ENCODE data around the gene MIPEP.
A peak's percentile ranks its signal among the peaks of the same experiment; 100 is the strongest.
"Not testable (repeated sequence)": the region's sequence is repeated elsewhere in the genome, so short reads cannot be mapped to it uniquely, and the experiment has no call there.

The MIPEP gene

GRCh38 chr13:23749288-23749873, 139.8 kb downstream of the MIPEP start:
- DNase-seq (ENCODE audit: low spot score) = no peak

GRCh38 chr13:23748109-23748990, 140.8 kb downstream of the MIPEP start:
- no peak for DNase-seq (ENCODE audit: low spot score)

- not testable (repeated sequence) for DNase-seq (ENCODE audit: low spot score)
Measured at GRCh38 chr13:23746141-23746540, 143.1 kb downstream of the MIPEP start.

DNA sequence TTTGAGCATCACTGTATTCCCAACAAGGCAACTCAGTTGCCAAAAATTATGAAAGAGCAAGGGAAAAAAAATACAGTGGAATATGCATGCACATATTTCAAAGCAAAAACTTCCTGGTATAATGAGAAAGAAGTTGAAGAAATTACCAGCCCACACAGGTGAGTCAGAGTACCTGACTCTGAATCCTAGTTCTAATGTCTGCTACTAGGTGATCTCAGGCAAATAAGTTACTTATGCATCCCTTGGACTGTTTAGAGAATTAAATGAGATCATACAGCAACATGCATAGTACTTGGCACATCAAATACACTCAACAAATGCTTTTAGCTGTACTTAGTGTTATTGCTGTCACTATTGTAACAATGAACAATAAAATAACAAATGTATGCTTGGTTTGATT, 144.9 kb downstream of the MIPEP start:
- no peak for DNase-seq (ENCODE audit: low spot score)

- no peak for DNase-seq (ENCODE audit: low spot score)
Measured at GRCh38 chr13:23743278-23744076, 145.7 kb downstream of the MIPEP start.

DNA sequence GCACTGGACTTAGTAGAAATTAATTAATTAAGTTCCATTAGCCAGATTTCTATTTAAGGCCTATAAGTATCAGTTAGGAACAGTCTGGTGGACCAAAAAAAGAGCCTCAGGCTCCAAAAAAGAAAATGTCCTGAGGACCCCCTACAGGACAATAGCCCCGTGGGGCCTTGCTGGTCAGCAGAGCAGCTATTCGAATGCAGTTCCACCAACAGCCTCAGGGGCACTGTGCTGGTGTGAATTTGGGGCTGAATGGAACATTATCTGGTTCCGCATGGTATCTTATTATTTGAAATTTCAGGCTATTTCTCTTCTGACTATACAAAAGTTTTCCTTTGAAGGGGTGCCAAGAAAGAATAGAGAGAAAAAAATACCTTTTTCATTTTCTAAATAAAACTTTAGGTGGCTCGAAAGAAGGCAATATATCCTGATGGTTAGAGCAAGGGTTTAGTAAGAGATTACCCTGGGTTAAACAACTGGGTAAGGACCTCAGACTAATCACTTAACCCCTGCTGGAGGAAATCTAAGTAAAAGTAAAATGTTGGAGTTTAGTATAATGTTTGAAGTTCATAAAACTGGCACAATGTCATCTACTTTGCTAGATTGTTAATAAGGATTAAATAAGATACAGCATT, 147.2 kb downstream of the MIPEP start:
- peak; percentile 16 for DNase-seq (ENCODE audit: low spot score)

- no peak for DNase-seq (ENCODE audit: low spot score)
Measured at GRCh38 chr13:23740002-23740401, 149.2 kb downstream of the MIPEP start.

- DNase-seq (ENCODE audit: low spot score) = no peak
Measured at GRCh38 chr13:23739596-23739995, 149.6 kb downstream of the MIPEP start.

- DNase-seq (ENCODE audit: low spot score) = no peak
Measured at GRCh38 chr13:23736541-23736940, 152.7 kb downstream of the MIPEP start.

- no peak for DNase-seq (ENCODE audit: low spot score)
Measured at GRCh38 chr13:23735329-23735728, 153.9 kb downstream of the MIPEP start.

GRCh38 chr13:23731709-23732108, 157.5 kb downstream of the MIPEP start:
- no peak for DNase-seq (ENCODE audit: low spot score)

DNA sequence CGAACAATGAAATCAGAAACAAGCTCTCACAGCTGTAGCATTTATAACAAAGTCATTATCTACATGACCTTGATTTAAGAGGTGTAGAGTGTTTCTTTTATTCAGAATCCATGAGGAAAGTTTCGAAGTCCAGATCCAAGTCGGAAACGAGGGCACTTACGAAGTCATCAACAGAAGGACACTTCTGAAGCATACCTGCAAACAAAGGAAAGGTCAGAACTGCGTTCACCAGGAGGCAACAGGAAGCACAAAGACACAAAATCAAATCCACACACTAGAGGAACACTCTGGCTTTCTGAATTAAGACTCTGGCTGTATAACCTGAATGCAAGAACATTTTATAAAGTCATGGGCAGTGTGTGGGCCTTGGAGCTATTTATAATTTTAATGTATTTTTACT, 158.9 kb downstream of the MIPEP start:
- no peak for DNase-seq (ENCODE audit: low spot score)

- DNase-seq (ENCODE audit: low spot score) = no peak
Measured at GRCh38 chr13:23729531-23729930, 159.7 kb downstream of the MIPEP start.

DNA sequence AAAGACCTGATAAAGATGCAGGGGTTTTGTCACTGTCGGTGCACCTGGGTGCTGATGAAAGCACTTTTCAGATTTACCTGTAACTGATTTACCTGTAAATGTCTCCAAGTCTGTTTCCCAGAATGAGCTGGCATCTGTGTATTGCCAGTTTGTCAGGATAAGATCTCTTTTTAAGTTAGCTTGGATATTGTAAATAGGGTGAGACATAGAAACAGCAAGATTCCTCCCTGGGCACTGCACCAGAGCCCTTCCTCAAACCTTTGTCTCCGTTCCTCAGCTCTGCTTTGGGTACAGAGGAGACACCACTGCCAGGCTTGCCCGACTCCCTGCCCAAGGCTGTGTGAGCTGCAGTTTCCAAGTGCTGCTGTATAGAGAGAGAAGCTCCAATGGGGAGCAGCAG, 160.4 kb downstream of the MIPEP start:
- DNase-seq (ENCODE audit: low spot score) = no peak

DNA sequence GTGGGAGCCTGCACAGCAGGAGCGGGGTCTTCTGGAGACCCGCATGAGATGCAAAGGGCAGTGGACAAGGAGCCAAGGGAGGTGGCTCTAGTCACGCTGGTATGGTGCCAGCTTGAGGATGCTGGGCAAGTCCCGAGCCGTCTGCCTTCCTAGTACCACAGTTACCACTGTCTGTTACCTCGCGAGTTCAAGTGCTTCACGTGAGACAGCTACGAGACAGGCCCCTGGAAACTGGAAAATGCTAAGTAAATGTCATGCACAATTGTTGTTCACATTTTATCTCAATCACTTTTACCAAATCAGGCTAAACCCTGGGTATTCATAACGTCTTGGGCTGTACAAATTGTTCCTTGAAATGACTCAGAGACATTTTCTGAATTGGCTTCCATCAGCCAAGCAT, 163.3 kb downstream of the MIPEP start:
- DNase-seq (ENCODE audit: low spot score) = no peak

GRCh38 chr13:23724196-23724970, 164.8 kb downstream of the MIPEP start:
- peak; percentile 17 for DNase-seq (ENCODE audit: low spot score)

DNA sequence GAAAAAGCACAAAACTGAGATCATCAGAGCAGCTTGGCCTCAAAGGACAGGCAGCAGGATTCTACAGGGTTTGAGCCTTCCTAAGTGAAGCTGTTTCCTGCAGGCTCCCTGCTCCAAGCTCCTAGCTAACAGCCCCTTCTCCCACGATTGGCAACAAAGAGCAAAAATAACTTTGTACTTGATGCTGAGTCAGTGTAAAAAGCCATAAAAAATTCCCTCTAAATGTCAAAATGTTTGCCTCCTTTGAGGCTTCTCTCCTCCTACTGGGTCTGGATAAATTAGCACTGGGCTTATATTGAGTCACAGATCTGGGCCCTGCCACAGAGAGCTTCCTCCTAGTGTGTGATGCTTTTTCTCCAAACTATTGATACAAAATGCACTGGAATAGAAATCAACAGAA, 165.7 kb downstream of the MIPEP start:
- DNase-seq (ENCODE audit: low spot score) = peak; percentile 67

DNA sequence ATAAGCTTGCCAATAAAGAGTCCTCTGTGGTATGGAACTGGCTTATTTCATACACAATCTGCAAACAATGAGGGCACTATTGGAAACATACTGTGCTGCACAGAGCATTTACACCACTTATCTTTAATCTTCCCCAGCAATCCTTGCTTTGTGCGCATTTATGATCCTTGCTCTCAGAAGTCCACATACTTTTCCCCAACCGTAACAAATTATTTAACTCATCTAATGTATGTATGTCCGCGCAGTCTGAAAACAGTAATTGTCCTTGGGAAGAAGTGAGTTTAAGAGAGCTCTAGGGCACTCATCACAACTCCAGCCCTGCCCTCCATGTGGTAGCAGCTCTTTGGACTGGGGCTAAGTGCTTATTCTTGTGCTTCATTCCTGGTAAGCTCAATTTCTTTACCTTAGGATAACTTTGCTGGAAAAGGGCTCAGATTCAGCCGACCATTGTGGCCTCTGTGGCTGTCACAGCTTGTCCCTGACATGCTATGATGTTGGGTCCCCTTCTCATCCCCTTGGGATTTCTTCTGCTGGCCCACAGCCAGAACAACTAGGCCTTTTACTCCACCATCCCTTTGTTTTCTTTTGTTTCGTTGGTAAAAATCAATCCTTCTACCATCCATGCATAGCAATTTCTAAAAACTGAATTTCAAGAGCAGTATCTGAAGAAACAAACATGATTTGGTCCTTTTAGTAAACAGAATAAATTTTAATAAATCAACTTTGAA, 166.3 kb downstream of the MIPEP start:
- no peak for DNase-seq (ENCODE audit: low spot score)

DNA sequence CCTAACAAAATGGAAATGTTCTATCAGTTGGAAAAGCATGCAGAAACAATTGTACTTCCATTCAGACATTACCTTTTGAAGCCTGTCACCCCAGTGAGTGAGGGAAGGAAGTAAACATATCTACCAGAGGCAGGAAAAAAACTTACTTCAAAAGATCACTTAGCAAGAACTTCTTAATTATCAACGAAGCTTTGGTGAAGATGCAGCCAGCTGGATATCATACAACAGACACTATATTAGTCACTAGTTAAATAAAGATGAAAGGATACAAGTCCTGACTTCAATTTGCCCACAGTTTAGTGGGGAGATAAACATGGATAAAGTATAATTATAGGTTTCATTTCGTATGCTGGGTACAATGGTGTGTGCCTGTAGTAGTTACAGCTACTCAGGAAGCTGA, 170.2 kb downstream of the MIPEP start:
- DNase-seq (ENCODE audit: low spot score) = no peak

DNA sequence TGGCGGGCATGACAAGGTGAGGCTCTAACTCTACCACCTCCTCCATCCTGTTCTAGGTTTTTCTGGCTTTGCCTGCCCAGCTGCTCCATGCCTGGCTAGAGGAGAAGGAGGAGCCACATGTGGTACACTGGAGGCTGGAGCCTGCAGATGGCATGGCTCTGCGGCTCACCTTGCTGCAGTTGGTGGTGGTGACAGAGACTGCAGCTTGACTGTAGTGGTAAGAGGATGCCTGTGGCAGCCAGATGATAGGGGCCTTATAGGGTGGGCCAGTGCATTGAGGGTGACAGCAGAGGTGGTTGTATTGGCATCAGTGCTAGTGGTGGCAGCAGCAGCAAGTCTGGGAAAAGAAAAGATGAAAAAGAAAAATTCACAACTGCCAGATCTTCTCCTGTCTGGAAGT, 172.8 kb downstream of the MIPEP start:
- DNase-seq (ENCODE audit: low spot score) = no peak

DNA sequence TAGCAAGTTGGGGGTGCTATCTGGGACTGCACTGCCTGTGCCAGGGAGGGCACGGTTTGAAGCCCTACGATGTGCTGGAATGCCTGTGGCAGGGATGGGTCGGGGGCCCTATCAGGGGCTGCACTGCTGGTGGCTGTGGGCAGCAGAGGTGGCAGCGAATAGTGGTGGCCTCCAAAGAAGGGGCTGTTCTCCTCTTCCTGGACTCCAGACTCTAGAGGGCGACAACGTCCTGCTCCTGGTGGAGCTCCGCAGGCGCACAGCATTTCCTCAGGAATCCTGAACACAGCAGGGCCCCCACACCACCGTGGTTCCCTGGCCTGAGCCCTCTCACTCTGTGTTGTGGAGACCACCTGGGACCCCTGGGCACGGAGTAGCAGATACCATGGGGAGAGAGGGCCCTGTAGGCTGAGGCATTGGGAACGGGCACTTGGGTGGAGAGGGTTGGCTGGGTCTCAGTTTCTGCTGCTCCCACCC, 173.4 kb downstream of the MIPEP start:
- DNase-seq (ENCODE audit: low spot score) = no peak
